Naive B cell (primary cell): ENCODE measurements around the gene CAMK1D. TPM values are rescaled to one million over a fixed set of nuclear protein-coding genes. Genes with fewer than 3 reads are reported as not detected.
"Not testable (repeated sequence)": the region's sequence is repeated elsewhere in the genome, so short reads cannot be mapped to it uniquely, and the experiment has no call there.

ENCODE experiments used
- ATAC-seq, 2 donors: fragments of 150-1000 bp; cut with Tn5 transposase; 2 replicates each; pipeline ENCODE4 v1.10.0; 2021; ENCODE audit warnings: low read depth in 2 of 2, mild to moderate bottlenecking in 2 of 2, moderate library complexity in 2 of 2
- DNase-seq: peaks from one replicate; pipeline ENCODE4 v3.0.0; 2022
- H3K27ac Mint-ChIP-seq, 6 donors: one replicate each; pipeline ENCODE4 v1.8.0; 2020 to 2022; ENCODE audit warnings: mild to moderate bottlenecking in 6 of 6, mixed read lengths in 6 of 6, moderate library complexity in 5 of 6, inconsistent platforms in 2 of 6
- H3K27me3 Mint-ChIP-seq, 3 donors: one replicate each; pipeline ENCODE4 v1.8.0; 2021 to 2022; ENCODE audit warnings: mixed read lengths in 3 of 3, mild to moderate bottlenecking in 1 of 3
- H3K36me3 Mint-ChIP-seq, 2 donors: one replicate each; pipeline ENCODE4 v1.8.0; 2020 to 2022; ENCODE audit warnings: mixed read lengths in 2 of 2, inconsistent platforms in 1 of 2, mild to moderate bottlenecking in 1 of 2
- H3K4me1 Mint-ChIP-seq, 3 donors: one replicate each; pipeline ENCODE4 v1.8.0; 2020 to 2022; ENCODE audit warnings: mixed read lengths in 3 of 3, inconsistent platforms in 1 of 3, mild to moderate bottlenecking in 1 of 3, moderate library complexity in 1 of 3
- H3K4me3 Mint-ChIP-seq, 8 donors: one replicate each; pipeline ENCODE4 v1.8.0; 2020 to 2022; ENCODE audit warnings: mild to moderate bottlenecking in 8 of 8, mixed read lengths in 8 of 8, moderate library complexity in 8 of 8, inconsistent platforms in 2 of 8
- H3K9me3 Mint-ChIP-seq, 7 donors: one replicate each; pipeline ENCODE4 v1.8.0; 2020 to 2022; ENCODE audit warnings: mixed read lengths in 7 of 7, mild to moderate bottlenecking in 5 of 7, inconsistent platforms in 2 of 7, moderate library complexity in 1 of 7
- polyA plus RNA-seq, 6 donors: library from polyadenylated mRNA; unstranded; fragments of 300-500 nt; fragmentation: Illumina TruSeq; gene quantifications; one replicate each; pipeline ENCODE4 v1.2.3, GENCODE V29; 2021; ENCODE audit warnings: low read depth in 6 of 6

The CAMK1D gene
- polyA plus RNA-seq, 6 donors from 2014 or later = 12.2 to 54.1 (median 35.6) TPM

DNA sequence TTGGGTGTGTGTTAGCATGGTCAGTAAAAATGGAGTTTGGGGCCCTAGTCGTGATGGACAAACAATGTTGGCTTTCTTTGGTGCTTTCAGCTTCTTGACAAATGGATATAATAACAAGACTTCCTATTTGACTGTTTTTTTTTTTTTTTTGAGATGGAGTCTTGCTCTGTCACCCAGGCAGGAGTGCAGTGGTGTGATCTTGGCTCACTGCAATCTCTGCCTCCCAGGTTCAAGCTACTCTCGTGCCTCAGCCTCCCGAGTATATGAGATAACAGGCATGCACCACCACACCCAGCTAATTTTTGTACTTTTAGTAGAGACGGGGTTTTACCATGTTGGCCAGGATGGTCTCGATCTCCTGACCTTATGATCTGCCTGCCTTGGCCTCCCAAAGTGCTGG lies 11.8 kb downstream of the CAMK1D start:
- peak overlapping the region in 3 of 8 donors; percentile 4 to 44 (median 27) for H3K4me3 Mint-ChIP-seq
- H3K4me1 Mint-ChIP-seq = peaks cover 49 to 92% (median 87%) of the 10 kb centered on the region in 3 donors
- DNase-seq, H3K27me3 Mint-ChIP-seq, ATAC-seq, H3K9me3 Mint-ChIP-seq: not testable (repeated sequence)
- H3K36me3 Mint-ChIP-seq = peaks cover 10 to 13% of the 10 kb centered on the region in 2 donors
- H3K27ac Mint-ChIP-seq = peak overlapping the region; percentile 24 to 96 (median 86)

GRCh38 chr10:12364559-12364958 lies 15.2 kb downstream of the CAMK1D start:
- DNase-seq (no peak), ATAC-seq (no peak)
- H3K36me3 Mint-ChIP-seq = peaks cover 12 to 15% of the 10 kb centered on the region in 2 donors
- H3K4me1 Mint-ChIP-seq = peaks cover 45 to 85% (median 74%) of the 10 kb centered on the region in 3 donors
- no peaks in the 10 kb centered on the region for H3K27me3 Mint-ChIP-seq
- peak overlapping the region in 4 of 8 donors; percentile 9 to 53 (median 22) for H3K4me3 Mint-ChIP-seq
- peaks cover 0 to 1% (median 0%) of the 10 kb centered on the region in 7 donors for H3K9me3 Mint-ChIP-seq
- peak overlapping the region in 4 of 6 donors; percentile 28 to 87 (median 66) for H3K27ac Mint-ChIP-seq

DNA sequence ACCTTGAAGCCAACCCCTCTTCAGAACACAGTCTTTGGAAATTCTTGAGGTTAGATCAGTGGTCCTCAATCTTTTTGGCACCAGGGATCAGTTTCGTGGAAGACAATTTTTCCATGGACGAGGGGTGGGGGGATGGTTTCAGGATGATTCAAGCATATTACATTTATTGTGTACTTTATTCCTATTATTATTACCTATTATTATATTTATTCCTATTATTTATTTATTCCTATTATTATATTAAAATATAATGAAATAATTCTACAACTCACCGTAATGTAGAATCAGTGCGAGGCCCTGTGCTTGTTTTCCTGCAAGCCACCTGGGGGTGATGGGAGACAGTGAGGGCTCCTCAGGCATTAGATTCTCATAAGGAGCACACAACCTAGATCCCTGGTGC lies 17.9 kb downstream of the CAMK1D start:
- H3K4me3 Mint-ChIP-seq = peak overlapping the region in 2 of 8 donors; percentile 15 to 36

DNA sequence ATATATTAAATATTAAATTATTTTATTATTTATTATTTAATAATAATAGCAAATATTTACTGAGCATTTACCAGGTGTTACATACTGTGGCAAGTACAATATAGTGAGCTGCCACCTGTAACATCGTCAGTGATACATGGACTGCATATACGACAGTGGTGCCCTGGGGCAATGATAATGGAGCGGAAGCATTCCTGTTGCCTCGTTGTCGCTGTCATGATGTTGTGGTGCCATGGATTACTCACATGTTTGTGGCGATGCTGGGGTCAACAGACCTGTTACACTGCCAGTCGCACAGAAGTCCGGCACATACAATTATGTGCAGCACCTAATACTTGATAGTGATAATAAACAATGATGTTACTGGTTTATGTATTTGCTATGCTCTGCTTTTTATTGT lies 20.6 kb downstream of the CAMK1D start:
- no peak overlapping the region for H3K4me3 Mint-ChIP-seq
- DNase-seq (no peak), ATAC-seq (no peak)
- peaks cover 0 to 1% (median 0%) of the 10 kb centered on the region in 7 donors for H3K9me3 Mint-ChIP-seq
- H3K36me3 Mint-ChIP-seq = peaks cover 6 to 8% of the 10 kb centered on the region in 2 donors
- H3K27me3 Mint-ChIP-seq = no peaks in the 10 kb centered on the region
- H3K27ac Mint-ChIP-seq = peak overlapping the region in 1 of 6 donors; percentile 30
- H3K4me1 Mint-ChIP-seq = peaks cover 25 to 63% (median 46%) of the 10 kb centered on the region in 3 donors

More for the DNA sequence above, 17.9 kb downstream of the CAMK1D start:
- H3K27me3 Mint-ChIP-seq = no peaks in the 10 kb centered on the region
- H3K36me3 Mint-ChIP-seq = peaks cover 6 to 9% of the 10 kb centered on the region in 2 donors
- no peak for DNase-seq
- peak overlapping the region in 4 of 6 donors; percentile 24 to 90 (median 77) for H3K27ac Mint-ChIP-seq
- ATAC-seq = no peak
- H3K9me3 Mint-ChIP-seq = peaks cover 0 to 1% (median 0%) of the 10 kb centered on the region in 7 donors
- H3K4me1 Mint-ChIP-seq = peaks cover 25 to 63% (median 50%) of the 10 kb centered on the region in 3 donors

DNA sequence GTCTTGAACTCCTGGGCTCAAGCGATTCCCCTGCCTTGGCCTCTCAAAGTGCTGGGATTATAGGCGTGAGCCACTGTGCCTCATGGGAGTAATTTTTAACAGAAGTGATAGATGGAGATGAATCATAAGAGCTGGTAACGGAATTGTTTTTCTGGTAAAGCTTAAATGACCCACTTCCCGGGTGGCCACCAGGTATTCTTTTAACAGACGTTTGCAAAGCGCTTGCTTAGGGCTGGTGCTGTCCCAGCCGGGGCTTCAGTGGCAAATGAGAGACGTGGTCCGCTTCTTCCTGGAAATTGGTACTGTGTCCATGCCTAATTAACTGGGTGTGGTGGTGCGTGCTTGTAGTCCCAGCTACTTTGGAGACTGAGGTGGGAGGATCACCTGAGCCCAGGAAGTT lies 23.5 kb downstream of the CAMK1D start:
- H3K4me3 Mint-ChIP-seq = no peak overlapping the region
- H3K27ac Mint-ChIP-seq = peak overlapping the region in 2 of 6 donors; percentile 72 to 89
- H3K4me1 Mint-ChIP-seq = peaks cover 20 to 63% (median 43%) of the 10 kb centered on the region in 3 donors
- H3K36me3 Mint-ChIP-seq = peaks cover 0 to 7% of the 10 kb centered on the region in 2 donors
- peaks cover 0 to 2% (median 0%) of the 10 kb centered on the region in 7 donors for H3K9me3 Mint-ChIP-seq
- DNase-seq (no peak), ATAC-seq (no peak)
- no peaks in the 10 kb centered on the region for H3K27me3 Mint-ChIP-seq

GRCh38 chr10:12375076-12375504 lies 25.7 kb downstream of the CAMK1D start:
- ATAC-seq (no peak), DNase-seq (no peak)
- peak overlapping the region in 5 of 6 donors; percentile 9 to 96 (median 88) for H3K27ac Mint-ChIP-seq
- H3K4me3 Mint-ChIP-seq = peak overlapping the region in 1 of 8 donors; percentile 7
- no peaks in the 10 kb centered on the region for H3K27me3 Mint-ChIP-seq
- H3K9me3 Mint-ChIP-seq = peaks cover 0 to 2% (median 0%) of the 10 kb centered on the region in 7 donors
- H3K4me1 Mint-ChIP-seq = peaks cover 20 to 70% (median 48%) of the 10 kb centered on the region in 3 donors
- H3K36me3 Mint-ChIP-seq = peaks cover 0 to 7% of the 10 kb centered on the region in 2 donors

- H3K36me3 Mint-ChIP-seq = peaks cover 0 to 7% of the 10 kb centered on the region in 2 donors
- peaks cover 20 to 73% (median 53%) of the 10 kb centered on the region in 3 donors for H3K4me1 Mint-ChIP-seq
- H3K4me3 Mint-ChIP-seq = peak overlapping the region in 1 of 8 donors; percentile 15
- ATAC-seq (no peak), DNase-seq (no peak)
- no peaks in the 10 kb centered on the region for H3K27me3 Mint-ChIP-seq
- H3K27ac Mint-ChIP-seq = peak overlapping the region in 3 of 6 donors; percentile 32 to 72 (median 47)
- H3K9me3 Mint-ChIP-seq = peaks cover 0 to 2% (median 0%) of the 10 kb centered on the region in 7 donors
Observed at GRCh38 chr10:12376211-12376610, 26.9 kb downstream of the CAMK1D start.

DNA sequence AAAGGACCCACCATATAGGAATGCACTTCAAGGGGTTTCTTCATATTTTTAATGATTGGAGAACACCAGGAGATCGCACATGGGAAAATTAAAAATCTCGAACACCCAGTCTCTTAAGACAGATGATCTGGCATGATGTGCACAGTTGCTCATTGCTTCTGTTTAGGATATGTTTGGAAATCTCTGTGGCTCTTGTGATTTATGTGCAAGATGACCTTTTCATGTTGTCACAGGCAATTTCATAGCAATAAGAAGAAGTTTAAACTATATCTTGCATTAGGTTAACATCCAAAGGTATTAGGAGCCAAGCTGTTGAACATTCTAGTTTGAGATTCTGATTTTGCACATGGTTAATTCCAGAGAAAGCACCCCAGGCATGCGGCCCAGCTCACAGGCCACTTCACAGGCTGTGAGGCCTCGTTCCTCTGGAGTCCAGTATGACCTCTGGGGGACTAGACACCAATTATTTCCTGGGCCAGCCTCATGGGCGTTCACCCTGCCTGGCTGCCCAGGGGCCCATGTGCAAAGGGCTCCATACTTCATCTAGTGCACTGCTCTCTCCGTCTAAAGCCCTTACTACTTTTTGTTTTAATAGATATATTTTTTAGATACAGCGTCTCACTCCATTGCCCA lies 28.4 kb downstream of the CAMK1D start:
- Mint-ChIP-seq H3K4me1 (peaks cover 15 to 79% (median 45%) of the 10 kb centered on the region in 3 donors), H3K4me3 (no peak overlapping the region), H3K27me3 (no peaks in the 10 kb centered on the region), H3K9me3 (peaks cover 0 to 2% (median 0%) of the 10 kb centered on the region in 7 donors), H3K27ac (peak overlapping the region in 3 of 6 donors; percentile 63 to 88 (median 66)), H3K36me3 (peaks cover 0 to 7% of the 10 kb centered on the region in 2 donors)
- ATAC-seq = no peak
- no peak for DNase-seq

GRCh38 chr10:12380999-12381398 lies 31.7 kb downstream of the CAMK1D start:
- H3K36me3 Mint-ChIP-seq = peaks cover 12 to 17% of the 10 kb centered on the region in 2 donors
- H3K27ac Mint-ChIP-seq = peak overlapping the region in 1 of 6 donors; percentile 28

GRCh38 chr10:12381536-12382156 lies 32.3 kb downstream of the CAMK1D start:
- no peak for ATAC-seq
- Mint-ChIP-seq H3K4me3 (no peak overlapping the region), H3K27ac (no peak overlapping the region)

More at GRCh38 chr10:12380999-12381398, 31.7 kb downstream of the CAMK1D start:
- no peak for DNase-seq
- peaks cover 0 to 19% (median 8%) of the 10 kb centered on the region in 7 donors for H3K9me3 Mint-ChIP-seq
- no peaks in the 10 kb centered on the region for H3K27me3 Mint-ChIP-seq
- no peak for ATAC-seq
- peak overlapping the region in 1 of 8 donors; percentile 59 for H3K4me3 Mint-ChIP-seq
- H3K4me1 Mint-ChIP-seq = peaks cover 22 to 63% (median 33%) of the 10 kb centered on the region in 3 donors

GRCh38 chr10:12382157-12382548 lies 32.8 kb downstream of the CAMK1D start:
- Mint-ChIP-seq H3K9me3 (peaks cover 0 to 19% (median 8%) of the 10 kb centered on the region in 7 donors), H3K4me3 (no peak overlapping the region), H3K27me3 (no peaks in the 10 kb centered on the region), H3K36me3 (peaks cover 9 to 17% of the 10 kb centered on the region in 2 donors), H3K27ac (no peak overlapping the region), H3K4me1 (peaks cover 22 to 60% (median 27%) of the 10 kb centered on the region in 3 donors)
- DNase-seq = no peak
- no peak for ATAC-seq

More at GRCh38 chr10:12381536-12382156, 32.3 kb downstream of the CAMK1D start:
- no peaks in the 10 kb centered on the region for H3K27me3 Mint-ChIP-seq
- H3K9me3 Mint-ChIP-seq = peaks cover 0 to 19% (median 8%) of the 10 kb centered on the region in 7 donors
- H3K36me3 Mint-ChIP-seq = peaks cover 12 to 17% of the 10 kb centered on the region in 2 donors
- no peak for DNase-seq
- H3K4me1 Mint-ChIP-seq = peaks cover 22 to 63% (median 32%) of the 10 kb centered on the region in 3 donors

DNA sequence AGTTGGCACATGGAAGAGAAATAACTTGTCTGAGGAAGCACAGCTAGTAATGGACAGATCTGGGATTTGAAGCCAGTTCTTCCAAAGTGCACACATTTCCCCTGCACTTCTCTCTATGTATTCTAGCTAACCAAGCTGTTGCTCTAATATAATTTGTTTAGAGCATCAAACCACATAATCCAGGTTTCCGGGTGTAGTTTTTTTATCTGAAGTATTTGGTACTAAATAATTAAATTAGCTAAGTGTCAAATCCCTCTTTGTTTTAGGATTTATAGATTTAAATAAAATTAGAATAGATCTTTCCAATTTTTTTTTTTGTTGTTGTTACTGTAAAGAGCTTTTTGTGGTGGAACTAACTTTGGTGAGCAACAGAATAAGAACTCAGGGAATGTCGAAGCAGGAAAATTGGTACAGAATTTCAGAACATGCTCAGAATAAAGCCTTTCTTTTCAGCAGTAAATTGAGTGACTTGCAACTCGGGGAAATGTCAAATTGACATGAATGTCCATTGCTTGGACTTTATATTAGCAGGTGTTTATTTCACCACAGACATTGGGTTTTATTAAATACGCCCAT lies 33.7 kb downstream of the CAMK1D start:
- no peak for ATAC-seq

DNA sequence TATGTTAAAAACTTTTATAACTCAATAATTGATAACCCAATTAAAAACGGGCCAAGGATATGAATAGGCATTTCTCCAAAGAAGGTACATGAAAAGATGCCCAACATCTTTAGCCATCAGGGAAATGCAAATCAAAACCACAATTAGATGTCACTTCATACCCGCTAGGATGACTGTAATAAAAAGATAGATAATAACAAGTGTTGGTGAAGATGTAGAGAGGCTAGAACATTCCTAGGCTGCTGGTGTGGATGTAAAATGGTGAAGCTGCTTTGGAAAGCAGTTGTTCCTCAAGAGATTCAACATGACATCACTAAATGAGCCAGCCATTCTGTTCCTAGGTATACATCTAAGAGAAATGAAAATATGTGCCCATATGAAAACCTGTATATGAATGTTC lies 35.6 kb downstream of the CAMK1D start:
- H3K4me3 Mint-ChIP-seq = no peak overlapping the region
- no peak for ATAC-seq
- H3K9me3 Mint-ChIP-seq = peaks cover 0 to 19% (median 8%) of the 10 kb centered on the region in 7 donors
- H3K4me1 Mint-ChIP-seq = peaks cover 37 to 64% (median 37%) of the 10 kb centered on the region in 3 donors
- no peak for DNase-seq
- no peak overlapping the region for H3K27ac Mint-ChIP-seq
- H3K27me3 Mint-ChIP-seq = no peaks in the 10 kb centered on the region
- H3K36me3 Mint-ChIP-seq = peaks cover 5 to 17% of the 10 kb centered on the region in 2 donors

More for the DNA sequence above, 33.7 kb downstream of the CAMK1D start:
- peaks cover 5 to 17% of the 10 kb centered on the region in 2 donors for H3K36me3 Mint-ChIP-seq
- H3K9me3 Mint-ChIP-seq = peaks cover 0 to 19% (median 8%) of the 10 kb centered on the region in 7 donors
- H3K27me3 Mint-ChIP-seq = no peaks in the 10 kb centered on the region
- H3K27ac Mint-ChIP-seq = peak overlapping the region in 1 of 6 donors; percentile 63
- peaks cover 23 to 61% (median 28%) of the 10 kb centered on the region in 3 donors for H3K4me1 Mint-ChIP-seq
- no peak for DNase-seq
- H3K4me3 Mint-ChIP-seq = no peak overlapping the region
